GM13976 (cell line): ENCODE results near the gene LHFPL3.

ENCODE experiments used
- DNase-seq: peaks from one replicate; pipeline ENCODE4 v3.0.0; 2012; ENCODE audit warnings: low spot score
- in situ Hi-C: fragments of 300-500 bp; cut with MboI; formaldehyde crosslinking; loops from one replicate; pipeline ENCODE4 v1.12.0; 2022; ENCODE audit warnings: low sequenced_read_pairs, mixed read lengths, inconsistent platforms; ENCODE audit not compliant: unreplicated experiment
- TF ChIP-seq, protein P1 (sequence below): IDR thresholded peaks from 2 replicates; pipeline ENCODE4 v1.5.1; 2012; ENCODE audit warnings: borderline replicate concordance, mild to moderate bottlenecking; ENCODE audit not compliant: insufficient read depth; ENCODE audit errors: extremely low read depth, missing control alignments, control extremely low read depth

Gene LHFPL3

DNA sequence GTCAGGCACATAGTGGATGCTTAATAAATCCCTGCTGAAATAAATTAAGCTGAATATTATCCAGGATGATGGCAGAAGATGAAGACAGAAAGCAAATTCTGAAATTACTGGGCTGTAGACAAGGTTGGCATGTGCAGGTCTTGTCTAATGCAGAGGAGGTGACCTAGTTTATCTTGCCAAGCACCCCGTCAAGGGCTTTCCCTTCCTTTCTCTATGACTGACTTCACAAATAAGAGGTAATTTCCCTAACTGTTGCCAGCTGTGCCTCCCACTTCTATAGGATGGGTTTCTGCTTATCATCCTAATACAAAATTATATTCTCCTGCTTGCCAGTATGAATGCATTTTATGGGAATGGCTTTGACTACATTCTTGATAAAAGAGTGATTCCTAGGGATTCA is 38.0 kb downstream of the LHFPL3 start:
- in situ Hi-C loops, result no loop called here
- no peak for DNase-seq
- TF ChIP-seq, protein P1, sequence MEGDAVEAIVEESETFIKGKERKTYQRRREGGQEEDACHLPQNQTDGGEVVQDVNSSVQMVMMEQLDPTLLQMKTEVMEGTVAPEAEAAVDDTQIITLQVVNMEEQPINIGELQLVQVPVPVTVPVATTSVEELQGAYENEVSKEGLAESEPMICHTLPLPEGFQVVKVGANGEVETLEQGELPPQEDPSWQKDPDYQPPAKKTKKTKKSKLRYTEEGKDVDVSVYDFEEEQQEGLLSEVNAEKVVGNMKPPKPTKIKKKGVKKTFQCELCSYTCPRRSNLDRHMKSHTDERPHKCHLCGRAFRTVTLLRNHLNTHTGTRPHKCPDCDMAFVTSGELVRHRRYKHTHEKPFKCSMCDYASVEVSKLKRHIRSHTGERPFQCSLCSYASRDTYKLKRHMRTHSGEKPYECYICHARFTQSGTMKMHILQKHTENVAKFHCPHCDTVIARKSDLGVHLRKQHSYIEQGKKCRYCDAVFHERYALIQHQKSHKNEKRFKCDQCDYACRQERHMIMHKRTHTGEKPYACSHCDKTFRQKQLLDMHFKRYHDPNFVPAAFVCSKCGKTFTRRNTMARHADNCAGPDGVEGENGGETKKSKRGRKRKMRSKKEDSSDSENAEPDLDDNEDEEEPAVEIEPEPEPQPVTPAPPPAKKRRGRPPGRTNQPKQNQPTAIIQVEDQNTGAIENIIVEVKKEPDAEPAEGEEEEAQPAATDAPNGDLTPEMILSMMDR, result no peak

DNA sequence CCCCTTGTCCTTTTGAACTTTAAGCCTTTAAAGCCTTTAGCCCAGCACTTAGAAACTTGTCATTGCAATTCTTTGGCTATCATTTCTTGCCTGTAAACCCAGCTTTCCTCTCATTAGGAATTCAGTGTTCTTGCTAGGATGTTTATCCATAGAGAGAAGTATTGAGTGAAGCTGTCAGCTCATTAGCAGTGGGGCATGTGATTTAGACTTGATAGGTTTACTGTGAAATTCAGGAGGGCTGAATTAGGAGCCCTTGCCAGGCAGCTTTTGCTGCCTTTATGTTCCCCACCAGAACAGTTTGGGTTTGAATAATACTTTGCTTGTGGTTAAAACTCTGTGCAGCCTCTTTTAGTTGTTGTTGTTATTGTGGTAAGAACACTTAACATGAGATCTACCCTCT is 39.5 kb downstream of the LHFPL3 start:
- in situ Hi-C loops, result no loop called here
- TF ChIP-seq, protein P1, result no peak

DNA sequence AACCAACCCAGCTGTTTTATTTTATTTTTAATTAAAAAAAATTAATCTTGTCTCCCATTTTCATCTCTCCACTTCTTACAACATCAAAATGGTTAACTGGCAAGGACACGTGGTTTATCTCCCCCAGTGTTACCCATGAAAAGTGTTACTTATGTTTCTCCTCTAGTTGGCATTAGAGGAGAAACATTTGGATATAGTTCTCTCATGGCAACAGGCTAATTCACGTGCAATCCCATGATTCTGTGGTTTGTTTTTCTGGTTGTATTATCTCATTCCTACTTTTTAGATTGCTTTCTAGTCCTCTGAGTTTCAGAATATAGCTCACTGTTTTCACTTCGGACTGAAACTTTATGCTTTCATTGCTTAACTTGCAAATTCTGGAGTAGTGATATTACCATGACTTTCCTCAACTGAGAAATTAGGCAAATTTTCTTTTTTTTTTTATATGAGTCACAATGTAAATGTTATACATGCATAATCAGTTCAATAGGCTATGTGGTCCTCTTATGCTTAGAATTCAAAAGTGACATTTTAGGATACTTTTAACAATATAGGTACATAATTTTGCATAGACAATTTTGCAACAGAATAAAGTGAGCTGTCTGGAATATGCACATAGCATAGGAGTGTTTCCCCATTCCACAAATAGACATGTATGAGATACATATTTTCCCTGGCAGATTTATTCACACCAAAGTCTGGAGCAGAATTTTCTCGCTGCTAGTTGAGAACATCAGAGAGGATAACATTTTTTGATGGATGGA is 43.0 kb downstream of the LHFPL3 start:
- in situ Hi-C loops, result no loop called here
- no peak for DNase-seq
- TF ChIP-seq, protein P1, result no peak

More for the DNA sequence above, 39.5 kb downstream of the LHFPL3 start:
- DNase-seq, result no peak

DNA sequence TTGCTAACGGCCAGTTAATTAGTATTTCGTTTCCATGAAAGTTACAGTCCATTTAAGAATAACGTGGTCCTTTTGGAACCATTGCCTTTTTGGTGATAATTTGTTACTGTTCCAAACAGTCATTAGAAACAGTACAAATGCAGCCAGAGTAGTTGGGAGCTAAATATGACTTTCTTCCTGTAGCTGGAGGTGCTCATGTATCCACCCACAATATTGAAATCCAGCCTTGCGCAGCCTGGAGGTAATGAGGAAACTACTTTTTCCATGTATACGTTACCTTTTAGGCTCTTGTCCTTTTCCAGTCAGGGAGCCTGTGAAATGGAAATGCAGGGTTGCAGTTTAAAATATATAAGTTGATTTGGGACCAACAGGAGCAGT is 43.6 kb downstream of the LHFPL3 start:
- DNase-seq, result no peak
- in situ Hi-C loops, result no loop called here
- TF ChIP-seq, protein P1, result no peak

DNA sequence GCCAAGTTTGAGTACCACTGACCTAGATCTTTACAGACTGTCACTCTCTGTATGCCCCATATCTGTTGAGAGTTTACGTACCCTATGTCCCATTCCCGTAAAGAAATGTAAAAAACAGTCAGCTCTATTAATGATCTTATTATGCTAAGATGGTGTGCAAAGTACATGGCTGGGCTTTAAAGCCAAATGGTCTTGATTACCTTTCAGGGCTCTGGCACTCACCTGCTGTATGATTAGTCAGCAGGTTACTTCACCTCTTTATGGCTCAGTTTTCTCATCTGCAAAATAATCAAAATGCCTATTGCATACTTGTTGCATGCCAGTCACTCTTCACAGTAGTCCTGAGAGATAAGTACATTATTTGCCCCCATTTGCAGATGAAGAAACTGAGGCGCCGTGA is 54.2 kb downstream of the LHFPL3 start:
- in situ Hi-C loops, result no loop called here
- TF ChIP-seq, protein P1, result no peak
- DNase-seq, result no peak

DNA sequence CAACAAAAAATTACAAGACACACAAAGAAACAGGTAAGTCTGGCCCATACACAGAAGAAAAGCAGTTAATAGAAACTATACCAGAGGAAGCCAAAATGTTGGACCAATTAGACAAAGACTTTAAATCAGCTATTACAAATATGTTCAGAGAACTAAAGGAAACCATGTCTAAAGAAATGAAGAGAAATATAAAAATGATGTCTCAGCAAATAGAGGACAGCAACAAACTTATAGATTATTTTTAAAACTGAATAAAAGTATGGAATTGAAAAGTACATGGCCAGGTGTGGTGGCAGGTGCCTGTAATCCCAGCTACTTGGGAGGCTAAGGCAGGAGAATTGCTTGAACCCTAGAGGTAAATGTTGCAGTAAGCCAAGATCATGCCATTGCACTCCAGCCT is 58.5 kb downstream of the LHFPL3 start:
- TF ChIP-seq, protein P1, result no peak

More for the DNA sequence above, 58.5 kb downstream of the LHFPL3 start:
- no peak for DNase-seq
- in situ Hi-C loops, result no loop called here
